HG03064 (cell line): ENCODE measurements around the gene POU6F1.
A peak's percentile ranks its signal among the peaks of the same experiment; 100 is the strongest.

ENCODE experiments used
- ATAC-seq: cut with Tn5 transposase; IDR thresholded peaks from one replicate; pipeline ENCODE4 v1.9.1; 2021; ENCODE audit warnings: low read depth; ENCODE audit not compliant: unreplicated experiment

The POU6F1 gene

GRCh38 chr12:51172515-51173431 is 45.1 kb downstream of the POU6F1 start, which contains the start of gene TFCP2:
Gene TFCP2 (minus strand): TSS chr12:51173135. CDS start chr12:51172422, 713 bp downstream.
- ATAC-seq: peak; percentile 73

GRCh38 chr12:51171884-51172514 is 45.9 kb downstream of the POU6F1 start:
- no peak for ATAC-seq

- no peak for ATAC-seq
Observed at GRCh38 chr12:51163795-51164194, 54.1 kb downstream of the POU6F1 start.

- ATAC-seq: no peak
Observed at GRCh38 chr12:51162217-51162616, 55.6 kb downstream of the POU6F1 start.

GRCh38 chr12:51160814-51161459 is 56.9 kb downstream of the POU6F1 start:
- ATAC-seq: no peak

GRCh38 chr12:51156245-51156765 is 61.6 kb downstream of the POU6F1 start:
- no peak for ATAC-seq

- ATAC-seq: no peak
Observed at GRCh38 chr12:51152953-51153352, 64.9 kb downstream of the POU6F1 start.

- ATAC-seq: no peak
Observed at GRCh38 chr12:51150777-51151176, 67.1 kb downstream of the POU6F1 start.

GRCh38 chr12:51147309-51147708 is 70.6 kb downstream of the POU6F1 start:
- ATAC-seq: no peak

- no peak for ATAC-seq
Observed at GRCh38 chr12:51139292-51139844, 78.5 kb downstream of the POU6F1 start.
